ENCODE results near the gene JUND.

Gene JUND

DNA sequence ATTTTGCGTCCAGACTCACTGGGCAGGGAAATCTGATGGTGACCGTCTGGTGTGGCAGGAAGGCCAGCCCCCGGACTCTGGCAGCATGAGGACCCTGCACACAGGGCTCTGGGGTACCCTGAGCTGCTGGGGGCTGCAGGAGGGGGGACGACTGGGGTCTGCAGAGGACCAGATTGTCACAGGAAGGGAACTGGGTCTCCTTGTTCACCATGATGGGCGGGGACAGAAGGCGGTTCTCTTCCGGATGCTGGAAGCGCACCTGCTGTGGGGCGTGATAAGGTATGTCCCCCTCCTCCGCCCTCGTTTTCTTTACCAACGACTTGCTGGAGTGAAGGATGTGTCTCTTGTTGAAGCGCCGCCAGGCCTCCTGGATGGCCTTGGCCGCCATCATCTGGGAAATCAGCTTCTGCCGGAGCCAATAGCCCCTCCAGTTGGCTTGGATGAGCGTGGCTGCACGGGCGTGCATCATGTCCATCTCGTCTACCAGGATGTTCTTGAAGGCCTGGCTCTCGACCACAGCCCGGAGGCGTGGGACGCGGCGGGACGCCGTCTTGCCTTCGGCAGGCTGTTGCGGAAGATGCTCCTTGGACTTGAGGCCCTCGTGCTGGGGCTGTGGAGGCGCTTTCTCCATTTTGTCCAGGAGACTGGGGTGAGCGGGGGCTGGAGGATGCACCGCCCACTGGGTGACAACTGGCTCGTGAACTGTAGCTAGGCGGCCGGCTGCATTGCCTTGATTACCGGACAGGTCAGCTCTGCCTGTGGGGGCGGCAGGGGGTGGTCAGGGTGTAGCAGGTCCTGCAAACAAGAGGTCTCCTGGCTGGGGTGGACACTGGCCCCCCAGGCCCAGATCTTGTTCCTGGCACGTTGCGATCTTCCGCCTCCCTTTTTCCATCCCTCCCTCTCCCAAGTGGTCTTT, 14.4 kb downstream of the JUND start:
- no peak for DNase-seq

DNA sequence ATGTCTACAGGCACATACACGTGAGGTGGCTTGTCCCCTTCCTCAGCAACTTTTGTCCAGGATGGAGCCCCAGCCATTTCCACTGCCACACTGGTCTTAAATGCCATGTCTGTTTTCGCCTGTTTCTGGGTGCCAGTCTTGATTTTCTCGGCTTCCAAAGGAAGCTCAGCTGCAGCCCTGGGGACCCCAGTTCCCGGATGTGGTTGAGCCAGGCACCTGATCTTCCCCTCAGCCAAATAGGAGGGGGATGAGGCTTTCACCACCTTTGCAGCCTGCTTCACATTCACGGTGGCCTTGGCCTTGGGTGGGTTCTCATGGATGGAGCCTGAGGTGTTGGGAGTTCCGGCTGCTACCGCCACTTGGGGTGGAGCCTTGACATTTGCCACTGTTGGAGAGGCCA, 15.8 kb downstream of the JUND start:
- DNase-seq = no peak

DNA sequence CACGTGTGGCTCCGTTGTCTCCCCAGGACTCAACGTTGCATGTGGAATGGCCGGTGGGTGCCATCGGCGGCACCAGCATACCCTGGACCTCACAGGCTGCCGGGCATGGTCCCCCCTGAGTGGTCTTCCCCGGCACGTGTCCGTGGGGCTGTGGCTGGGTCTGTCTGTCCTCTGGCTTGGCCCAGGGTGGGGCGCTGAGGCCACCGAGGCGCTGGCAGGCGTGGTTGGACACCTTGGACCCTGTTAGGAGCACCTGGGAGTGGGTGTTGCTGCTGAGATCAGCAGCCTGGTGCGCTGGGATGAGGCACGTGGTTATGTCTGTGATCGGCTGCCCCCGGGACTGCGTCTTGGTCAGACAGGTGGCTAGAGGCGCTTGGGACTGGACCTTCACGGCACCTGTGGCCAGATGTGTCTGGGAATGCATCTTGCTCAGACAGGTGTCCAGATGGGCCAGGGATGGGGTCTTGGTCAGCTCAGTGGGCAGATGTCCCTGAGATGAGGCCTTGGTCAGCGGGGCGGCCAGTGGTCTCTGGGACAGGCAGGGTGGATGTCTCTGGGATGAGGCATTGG, 16.4 kb downstream of the JUND start:
- no peak for DNase-seq

DNA sequence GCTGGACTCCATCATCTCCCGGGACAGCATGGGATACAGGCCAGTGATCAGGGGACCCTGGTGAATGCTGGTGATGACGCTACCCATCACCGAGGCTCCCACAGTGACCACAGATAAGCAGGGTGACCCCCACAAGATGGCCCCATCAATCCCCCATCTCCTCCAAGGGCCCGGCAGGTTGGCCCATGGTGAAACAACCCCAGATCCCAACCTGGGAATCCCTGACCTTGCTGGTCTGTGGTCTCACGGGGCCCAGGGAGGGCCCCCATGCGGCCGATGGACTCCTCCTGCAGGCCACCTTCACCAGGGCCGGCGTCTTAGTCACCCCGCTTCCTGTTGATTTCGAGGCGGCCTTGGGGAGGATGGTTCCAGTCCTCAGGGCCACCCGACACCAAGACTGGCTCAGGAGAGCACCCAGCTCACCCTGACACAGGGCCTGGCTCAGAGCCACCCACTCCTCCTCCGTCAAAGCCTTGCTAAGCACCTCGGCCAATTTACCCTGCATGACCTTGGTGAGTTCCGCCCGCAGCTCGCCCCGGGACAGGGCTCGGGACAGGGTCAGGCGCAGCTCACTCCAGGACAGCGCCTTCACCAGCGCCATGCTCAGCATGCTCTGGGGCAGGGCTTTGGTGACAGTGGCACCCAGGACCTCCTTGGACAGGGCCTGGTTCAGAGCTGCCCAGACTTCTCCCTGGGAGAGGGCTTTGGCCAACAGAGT, 17.1 kb downstream of the JUND start:
- no peak for DNase-seq

DNA sequence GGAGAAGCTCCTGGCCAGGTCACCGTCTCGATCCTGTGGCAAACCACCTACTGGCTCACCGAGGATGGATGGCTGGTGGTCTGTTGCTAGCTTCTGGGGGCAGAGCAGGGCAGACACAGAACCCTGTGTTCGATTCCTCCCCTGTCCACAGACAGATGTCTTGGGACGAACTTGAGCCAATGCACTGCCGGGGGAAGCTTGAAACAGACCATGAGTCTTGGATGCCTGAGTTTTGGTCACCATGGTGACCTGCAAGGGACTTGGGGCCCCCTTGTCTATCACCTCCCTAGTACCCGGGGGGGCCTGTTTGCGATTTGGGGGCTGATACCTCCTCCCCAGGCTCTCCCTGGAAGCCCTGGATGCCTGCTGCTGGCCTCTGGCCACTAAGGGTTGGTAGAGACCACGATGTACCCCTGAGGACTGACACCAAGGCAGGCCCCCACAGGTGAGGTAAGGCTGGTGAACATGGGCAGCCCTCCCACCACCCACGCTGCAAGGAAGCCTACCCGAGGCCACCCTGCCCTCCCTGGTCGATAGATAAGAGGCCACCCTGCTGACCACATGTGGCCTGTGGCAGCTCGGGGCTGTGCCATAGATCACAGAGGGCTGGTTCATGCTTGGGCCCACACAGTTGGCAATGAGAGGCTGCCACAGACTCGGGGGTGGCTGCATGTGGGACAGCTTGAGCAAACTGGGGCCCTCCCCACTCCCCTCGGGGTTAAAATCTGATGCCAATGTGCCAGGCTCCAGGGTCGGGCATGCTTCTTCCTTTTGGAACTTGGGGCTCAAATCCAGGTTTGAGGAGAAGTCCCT, 17.9 kb downstream of the JUND start:
- no peak for DNase-seq

DNA sequence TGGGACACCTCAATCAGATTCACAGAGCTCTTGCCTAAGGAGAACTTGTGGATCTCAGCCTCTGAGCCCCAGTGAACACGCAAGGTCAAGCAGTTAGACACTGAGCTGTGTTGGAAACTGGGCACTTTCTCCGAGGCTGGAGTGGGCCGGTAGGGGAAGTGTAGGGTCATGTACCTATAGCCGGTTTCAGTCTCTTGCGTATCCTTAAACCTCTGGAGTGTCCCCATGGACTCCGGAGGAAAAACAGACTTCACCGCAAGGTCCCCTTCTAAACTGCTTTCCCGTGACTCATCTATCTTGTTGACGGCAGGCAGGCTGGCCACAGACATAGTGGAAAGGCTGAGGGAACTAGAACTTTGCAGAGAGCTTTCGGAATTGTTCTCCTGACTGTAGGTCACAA, 18.5 kb downstream of the JUND start:
- DNase-seq = no peak

DNA sequence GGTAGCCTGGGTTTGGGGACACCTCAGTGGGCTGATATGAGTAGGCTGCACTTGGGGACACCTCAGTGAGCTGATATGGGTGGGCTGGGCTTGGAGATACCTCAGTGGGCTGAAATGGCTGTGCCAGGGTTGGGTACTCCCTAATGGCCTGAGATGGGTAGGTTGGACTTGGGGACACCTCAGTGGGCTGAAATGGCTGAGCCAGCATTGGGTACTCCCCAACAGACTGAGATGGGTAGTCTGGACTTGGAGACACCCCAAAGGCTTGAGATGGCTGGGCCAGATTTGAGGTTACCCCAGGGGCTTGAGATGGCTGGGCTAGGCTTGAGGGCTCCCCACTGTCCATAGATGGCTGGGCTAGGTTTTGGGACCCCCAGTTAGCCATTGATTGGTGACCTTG, 19.3 kb downstream of the JUND start:
- no peak for DNase-seq

DNA sequence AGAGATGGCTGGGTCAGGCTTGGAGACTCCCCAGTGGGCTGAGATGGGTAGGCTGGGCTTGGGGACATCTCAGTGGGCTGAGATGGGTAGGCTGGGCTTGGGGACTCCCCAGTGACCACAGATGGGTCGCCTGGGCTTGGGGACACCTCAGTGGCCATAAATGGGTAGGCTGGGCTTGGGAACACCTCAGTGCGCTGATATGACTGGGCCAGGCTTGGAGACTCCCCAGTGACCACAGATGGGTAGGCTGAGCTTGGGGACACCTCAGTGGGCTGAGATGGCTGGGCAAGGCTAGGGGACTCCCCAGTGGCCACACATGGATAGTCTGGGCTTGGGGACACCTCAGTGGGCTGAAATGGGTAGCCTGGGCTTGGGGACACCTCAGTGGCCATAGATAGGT, 19.9 kb downstream of the JUND start:
- DNase-seq = no peak

DNA sequence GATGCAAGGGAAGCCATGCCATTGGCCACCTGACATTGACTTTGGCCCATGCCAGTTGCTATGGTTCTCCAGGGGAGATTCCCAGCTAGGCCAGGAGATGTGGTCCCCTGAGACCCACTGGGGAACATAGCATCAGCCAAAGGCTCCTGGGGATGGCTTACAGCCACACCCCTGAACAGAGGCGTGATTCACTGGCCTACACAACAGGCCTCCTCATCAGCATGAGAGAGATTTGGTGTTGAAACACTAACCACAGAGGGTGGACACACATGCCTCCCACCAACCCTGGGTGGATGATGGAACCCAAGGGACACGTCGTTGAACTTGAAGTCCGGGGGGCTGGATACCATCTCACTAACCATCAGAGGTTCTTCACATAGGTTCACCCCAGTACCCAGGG, 21.5 kb downstream of the JUND start:
- DNase-seq = no peak

DNA sequence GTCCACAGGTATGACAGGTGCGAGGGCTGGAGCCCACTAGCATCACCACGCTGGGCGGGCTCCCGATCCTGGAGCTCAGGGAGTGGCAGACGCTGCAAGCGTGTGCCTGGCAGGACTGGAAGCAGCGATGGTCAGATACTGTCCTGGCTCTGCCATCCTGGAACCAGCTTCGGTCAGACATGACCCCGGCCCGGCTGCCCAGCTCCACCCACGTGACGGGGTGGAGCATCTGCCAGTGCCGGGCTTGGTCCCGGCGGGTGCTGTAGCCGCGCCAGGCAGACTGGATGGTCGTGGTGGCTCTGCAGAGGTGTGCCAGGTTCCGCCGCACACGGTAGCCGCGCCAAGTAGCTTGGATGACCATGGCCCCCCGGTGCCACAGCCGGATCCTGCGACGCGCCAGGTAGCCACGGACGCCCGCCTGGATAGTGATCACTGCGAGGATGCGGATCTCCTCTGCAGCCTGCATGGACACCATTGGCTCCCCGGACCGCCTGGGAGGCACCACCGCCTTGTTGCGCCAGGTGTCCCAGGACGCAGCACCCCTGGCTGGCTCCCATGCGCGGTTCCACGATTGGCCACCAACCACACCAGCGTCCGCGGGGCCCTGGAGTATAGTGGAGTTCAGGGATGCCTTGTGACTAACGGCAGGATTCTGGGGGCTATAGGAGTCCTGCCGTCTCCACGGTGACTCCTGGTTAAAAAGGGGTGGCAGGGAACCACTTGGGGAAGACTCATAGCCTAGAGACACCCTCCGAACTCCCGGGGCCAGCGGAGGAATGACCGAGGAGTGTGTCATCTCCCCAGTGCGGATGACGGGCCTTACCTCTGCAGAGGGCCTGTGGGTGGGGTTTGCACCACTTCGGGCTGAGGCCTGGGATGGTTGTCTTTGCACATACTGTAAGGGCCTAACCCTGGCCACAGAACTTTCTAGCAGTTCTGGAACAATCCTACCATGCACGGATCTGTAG, 23.6 kb downstream of the JUND start:
- DNase-seq = no peak

DNA sequence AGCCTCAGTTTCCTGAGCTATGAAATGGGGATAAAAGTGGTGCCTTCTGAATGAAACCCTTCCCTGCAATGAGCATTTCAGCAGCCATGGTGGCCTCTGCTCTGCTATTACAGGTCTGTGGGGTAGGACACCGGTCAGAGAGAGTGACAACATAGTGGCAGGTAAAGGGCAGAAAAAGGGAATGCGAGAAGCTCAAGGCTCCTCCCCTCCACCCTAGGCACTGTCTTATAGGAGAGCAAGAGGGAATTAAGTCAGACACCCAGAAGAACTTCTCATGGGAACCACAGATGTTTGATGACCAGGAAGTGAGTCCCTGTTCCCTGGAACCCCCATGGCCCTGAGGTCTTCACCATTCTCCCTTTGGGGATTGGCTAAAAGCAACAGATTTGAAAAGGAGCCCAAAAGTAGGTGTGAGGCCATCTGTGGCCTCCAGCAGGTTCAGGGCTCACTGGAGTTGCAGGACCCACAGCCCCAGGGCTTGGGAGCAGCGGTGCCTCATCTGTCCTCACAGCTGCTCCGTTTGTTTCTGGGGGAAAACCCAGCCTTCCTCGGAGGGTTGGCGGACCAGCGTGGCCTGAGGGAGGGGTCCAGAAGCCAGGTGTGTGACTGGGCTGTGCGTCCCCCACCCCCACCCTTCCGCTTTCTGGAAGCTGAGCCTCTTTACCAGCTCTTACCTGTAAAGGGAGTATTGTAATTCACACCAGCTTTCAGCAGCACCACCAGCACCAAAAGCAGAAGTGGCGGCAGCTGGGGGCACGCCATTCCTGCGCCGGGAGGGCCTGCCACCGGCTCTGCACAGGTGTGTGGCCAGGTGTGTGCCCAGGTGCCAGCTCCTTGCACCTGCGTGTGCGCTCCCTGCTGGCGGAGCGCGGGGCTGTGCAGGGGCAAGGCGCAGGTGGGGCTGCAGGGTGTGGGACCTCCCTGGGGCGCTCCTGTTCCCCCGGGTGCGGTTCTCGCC, 26.6 kb downstream of the JUND start:
- no peak for DNase-seq

DNA sequence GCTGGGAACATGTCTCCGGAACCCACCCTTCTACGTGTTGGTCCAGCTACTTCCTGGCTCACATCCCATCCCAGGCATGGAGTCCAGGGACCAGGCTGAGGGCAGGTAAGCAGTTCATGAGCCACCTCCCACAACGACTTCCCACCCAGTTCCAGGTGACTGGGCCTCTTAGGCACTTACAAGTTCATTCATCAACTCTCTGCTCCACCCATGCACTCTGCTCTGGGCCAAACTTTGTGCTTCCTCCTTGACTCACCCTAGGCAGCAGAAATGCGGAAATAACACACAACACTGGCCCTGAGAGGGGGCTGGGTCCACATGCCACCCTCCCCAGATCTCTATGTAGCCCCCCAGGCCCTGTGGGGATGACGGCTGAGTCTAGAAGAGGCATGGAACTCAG, 27.7 kb downstream of the JUND start:
- no peak for DNase-seq

DNA sequence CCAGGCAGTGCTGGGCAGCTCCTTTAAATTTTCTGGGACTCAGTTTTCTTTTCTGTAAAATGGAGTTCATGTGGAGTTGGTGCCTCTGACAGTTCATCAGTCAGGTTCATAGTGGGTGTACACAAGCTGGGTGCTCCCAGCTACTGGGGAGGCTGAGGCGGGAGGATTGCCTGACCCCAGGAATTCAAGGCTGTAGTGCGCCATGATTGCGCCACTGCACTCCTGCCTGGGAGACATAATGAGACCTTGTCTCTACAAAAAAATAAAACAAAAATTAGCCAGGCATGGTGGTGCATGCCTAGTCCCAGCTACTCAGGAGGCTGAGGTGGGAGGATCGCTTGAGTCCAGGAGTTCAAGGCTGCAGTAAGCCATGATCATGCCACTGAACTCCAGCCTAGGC, 28.3 kb downstream of the JUND start:
- DNase-seq = no peak

DNA sequence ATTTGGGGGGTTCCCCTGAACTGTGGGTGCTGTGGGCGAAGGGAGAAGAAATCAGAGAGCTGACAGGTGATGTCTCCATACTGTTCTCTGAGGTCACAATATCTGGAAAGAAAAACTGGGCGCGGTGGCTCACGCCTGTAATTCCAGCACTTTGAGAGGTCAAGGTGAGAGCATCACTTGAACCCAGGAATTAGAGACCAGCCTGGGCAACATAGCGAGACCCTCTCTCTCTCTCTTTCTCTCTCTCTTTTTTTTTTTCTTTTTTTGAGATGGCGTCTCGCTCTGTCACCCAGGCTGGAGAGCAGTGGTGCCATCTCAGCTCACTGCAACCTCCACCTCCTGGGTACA, 29.1 kb downstream of the JUND start:
- DNase-seq = no peak

DNA sequence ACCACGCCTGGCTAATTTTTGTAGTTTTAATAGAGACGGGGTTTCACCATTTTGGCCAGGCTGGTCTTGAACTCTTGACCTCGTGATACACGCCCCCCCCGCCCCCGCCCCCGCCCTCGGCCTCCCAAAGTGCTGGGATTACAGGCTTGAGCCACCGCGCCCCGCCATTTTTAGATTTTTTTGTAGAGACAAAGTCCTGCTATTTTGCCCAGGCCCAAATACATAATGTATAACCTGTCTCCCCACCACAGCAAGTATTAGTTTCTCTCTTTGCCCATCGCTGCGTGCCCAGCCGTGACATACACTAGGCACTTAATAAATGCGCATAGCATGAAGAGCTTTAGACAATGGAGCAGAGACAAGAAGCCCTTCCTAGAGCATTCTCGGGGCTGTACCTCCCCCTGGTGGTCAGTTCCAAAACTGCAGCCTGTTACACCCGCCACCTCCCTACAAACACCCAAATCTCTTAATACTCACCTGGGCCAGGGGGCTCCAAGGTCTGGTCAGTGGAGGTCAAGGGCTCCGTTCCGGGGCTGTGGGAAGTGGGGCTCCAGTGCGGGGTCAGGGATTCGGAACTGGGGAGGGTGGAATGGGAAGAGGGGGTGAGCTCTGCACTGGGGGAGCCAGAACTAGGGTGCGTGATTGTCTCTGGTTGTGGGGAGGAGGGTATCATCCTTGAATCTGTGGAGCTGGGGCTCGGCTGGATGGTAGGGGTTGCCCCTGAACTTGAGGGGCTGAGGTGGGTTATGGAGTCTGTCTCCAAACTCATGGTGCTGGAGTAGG, 29.6 kb downstream of the JUND start:
- no peak for DNase-seq

DNA sequence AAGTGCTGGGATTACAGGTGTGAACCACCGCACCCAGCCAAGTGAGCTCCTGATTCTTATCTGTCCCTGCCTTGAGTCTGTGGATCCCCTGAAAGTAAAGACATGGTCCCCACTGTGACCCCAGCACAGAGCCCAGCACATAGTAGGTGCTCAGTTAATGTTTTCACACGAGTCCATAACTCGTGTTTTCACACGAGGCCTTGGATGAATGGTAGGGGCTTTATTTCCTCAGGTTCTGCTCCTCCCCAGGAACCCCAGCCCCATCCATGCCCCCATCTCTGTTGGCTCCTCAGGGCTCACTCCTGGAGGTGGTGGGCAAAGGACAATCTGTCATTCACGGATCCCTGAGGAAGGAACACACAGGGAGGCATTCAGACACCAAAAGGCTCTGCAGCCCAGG, 31.6 kb downstream of the JUND start:
- DNase-seq = no peak

DNA sequence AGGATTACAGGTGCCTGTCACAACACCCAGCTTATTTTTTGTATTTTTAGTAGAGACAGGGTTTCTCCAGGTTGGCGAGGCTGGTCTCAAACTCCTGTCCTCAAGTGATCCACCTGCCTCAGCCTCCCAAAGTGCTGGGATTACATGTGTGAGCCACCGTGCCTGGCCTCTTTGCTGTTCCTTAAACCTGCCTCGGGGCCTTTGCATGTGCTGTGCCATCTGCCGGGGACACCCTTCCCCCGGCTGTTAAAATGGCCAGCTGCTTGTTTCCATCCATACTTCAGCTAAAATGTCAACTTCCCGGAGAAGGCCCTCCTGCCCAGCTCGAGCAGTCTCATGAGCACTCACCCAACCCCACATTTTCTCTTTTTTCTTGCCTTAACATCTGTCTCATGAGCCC, 36.1 kb downstream of the JUND start:
- no peak for DNase-seq

DNA sequence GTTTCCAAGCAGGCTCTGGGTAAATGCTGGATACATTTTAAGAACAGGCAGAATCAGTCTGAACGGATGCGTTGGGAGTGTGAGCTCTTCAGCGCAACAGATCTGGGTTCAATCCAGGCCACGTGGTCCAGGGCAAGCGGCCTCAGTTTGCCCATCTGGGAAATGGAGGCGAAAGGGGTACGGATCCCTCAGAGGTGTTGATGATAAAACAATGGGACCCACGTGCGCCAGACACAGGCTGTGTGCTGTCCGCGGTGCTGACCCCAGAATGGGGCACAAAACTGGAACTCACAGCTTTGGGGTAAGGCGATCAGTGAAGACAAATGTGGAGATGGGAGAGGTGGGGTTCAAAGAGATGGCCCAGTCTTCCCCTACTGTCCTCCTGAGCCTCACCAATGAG, 42.1 kb downstream of the JUND start:
- no peak for DNase-seq

DNA sequence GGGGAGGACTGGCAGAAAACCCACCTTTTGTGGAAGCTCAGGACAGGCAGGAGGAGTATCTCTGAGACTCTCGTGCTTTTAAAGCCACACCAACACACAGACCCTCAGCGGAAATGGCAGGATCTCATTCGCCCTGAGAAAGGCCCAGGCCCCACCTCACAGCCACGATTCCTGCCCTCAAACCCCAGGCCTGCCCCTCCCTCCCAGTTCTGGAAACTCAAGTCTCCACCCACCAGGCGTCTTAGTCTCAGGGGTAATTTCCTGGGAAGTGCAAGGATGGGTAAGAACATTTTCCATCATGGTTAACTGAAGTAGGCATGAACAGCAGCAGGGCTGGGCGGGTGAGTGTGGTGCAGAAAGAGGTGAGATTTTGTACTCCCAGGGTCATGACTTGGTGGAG, 47.2 kb downstream of the JUND start:
- DNase-seq = no peak

DNA sequence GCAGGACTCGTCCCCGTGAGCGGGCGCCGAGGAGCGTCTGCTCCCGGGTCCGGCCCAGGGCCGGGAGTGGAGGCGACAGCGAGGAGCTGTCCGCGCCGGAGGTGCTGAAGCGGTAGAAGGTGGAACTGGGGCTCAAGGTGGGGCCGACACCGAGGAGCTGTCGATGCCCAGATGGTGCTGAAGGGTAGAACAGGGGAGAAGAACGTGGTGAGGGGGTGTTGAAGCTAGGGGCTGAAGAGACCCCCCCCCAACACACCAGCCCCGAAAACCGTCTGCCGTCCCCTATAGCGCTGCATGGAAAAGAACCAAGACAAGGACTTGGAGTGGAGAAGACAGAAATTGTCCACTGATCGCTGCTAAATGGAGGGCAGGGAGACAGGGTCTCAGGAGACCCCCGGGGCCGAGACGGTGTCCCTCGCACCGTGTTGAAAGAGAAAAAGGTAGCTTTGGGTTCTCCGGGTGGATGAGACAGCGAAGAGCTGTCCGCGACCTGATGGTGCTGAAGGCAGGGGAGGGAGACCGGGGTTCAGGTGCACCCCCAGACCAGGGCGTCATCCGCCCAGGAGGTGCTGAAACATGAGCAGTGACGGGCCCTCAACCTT, 48.1 kb downstream of the JUND start:
- DNase-seq = no peak

Data from cerebellar nuclear complex (tissue), 1 donor.